Measurements from ENCODE around the gene SNHG17.

- TF ChIP-seq CTCF (IDR thresholded peaks at IDR 0.05) (peak in 4 of 6 experiments; percentile 37 to 46 (median 42)), POLR2A (IDR thresholded peaks at IDR 0.05) (peak in 1 of 2 donors; percentile 86)
Measured at GRCh38 chr20:38472513-38473366, 37.6 kb upstream of the SNHG17 start, which contains the start of gene RALGAPB.

All from thyroid gland (tissue), 4 donors.